Stomach (tissue), 4 donors: ENCODE measurements around the gene IPPK.

ENCODE experiments used
- EP300 ChIP-seq: sonication (generic); formaldehyde crosslinking; IDR thresholded peaks from one replicate; pipeline ENCODE4 v1.6.1; 2017; ENCODE audit warnings: antibody characterized with exemption
- TF ChIP-seq, protein P1 (sequence below), 7 experiments: fragments of 450-650 bp in 4 of 7; fragments of 200-600 bp in 3 of 7; sonication (generic) in 3 of 7; IDR thresholded peaks; one replicate each; pipeline ENCODE4 v1.5.1; 2016 to 2019; ENCODE audit warnings: antibody characterized with exemption in 7 of 7, control low read depth in 2 of 7, mild to moderate bottlenecking in 1 of 7

DNA sequence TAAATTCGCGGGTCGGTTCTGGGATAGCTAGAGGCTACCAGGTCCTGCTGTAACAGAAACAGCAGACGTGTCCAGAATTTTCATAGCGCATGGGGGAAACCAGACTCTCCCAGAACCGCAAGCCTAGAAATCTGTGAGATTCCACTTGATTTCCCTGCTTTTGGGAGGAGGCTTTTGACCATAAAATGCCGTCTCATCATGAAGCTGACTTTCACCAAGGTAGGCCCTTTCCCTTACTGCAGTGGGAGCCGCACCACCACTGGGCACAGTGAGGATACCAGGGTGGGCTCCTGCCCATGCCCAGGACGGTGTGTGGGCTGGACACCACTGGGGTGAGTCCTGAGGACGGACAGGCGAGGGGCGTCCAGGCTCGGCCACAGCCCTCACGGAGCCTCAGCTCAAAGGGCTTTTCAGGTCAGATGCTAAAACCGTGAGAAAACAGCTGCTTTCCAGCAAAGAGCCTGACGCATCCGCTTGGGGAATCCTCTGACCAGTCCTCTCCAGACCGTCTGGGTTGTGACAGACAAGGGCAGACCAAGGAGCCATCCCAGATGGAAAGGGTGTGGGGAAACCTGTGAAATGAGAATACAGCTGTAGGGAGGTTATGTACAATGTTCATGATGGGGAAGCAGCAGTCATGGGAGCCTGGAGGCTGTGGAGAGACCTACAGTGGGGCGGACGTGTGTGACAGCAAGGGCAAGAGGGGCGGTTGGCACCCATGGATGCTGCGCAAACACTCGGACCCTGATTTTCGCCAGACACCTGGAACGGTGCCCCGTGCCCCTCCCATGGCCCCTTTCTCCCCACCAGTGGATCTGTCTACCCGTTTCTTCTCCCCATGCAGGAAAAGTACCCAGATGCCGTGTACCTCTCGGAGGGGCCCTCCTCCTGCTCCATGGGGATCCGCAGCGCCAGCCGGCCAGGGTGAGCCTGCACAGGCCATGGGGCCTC lies 59.2 kb downstream of the IPPK start:
- TF ChIP-seq EP300, result no peak
- TF ChIP-seq, protein P1, sequence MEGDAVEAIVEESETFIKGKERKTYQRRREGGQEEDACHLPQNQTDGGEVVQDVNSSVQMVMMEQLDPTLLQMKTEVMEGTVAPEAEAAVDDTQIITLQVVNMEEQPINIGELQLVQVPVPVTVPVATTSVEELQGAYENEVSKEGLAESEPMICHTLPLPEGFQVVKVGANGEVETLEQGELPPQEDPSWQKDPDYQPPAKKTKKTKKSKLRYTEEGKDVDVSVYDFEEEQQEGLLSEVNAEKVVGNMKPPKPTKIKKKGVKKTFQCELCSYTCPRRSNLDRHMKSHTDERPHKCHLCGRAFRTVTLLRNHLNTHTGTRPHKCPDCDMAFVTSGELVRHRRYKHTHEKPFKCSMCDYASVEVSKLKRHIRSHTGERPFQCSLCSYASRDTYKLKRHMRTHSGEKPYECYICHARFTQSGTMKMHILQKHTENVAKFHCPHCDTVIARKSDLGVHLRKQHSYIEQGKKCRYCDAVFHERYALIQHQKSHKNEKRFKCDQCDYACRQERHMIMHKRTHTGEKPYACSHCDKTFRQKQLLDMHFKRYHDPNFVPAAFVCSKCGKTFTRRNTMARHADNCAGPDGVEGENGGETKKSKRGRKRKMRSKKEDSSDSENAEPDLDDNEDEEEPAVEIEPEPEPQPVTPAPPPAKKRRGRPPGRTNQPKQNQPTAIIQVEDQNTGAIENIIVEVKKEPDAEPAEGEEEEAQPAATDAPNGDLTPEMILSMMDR (IDR thresholded peaks at IDR 0.05), result no peak
